ENCODE results near the gene ANKRD39. TPM values are rescaled to one million over a fixed set of nuclear protein-coding genes. Genes with fewer than 3 reads are reported as not detected.

The ANKRD39 gene
- total and polyA plus RNA-seq, 9 of the 15 experiments (the other 6 are each of a cell fraction or from before 2014, with no cell fraction given), result 8.2 to 33.1 (median 23.8) TPM

- TF ChIP-seq NKRF (IDR thresholded peaks at IDR 0.05; ENCODE audit: borderline replicate concordance), result no peak
- TF ChIP-seq ZNF12 (CRISPR knock-in tag; IDR thresholded peaks at IDR 0.05), result 0 out of 2 replicates have a peak, but pooled peaks have one; percentile 62
- TF ChIP-seq KAT7 (CRISPR knock-in tag; IDR thresholded peaks at IDR 0.05; ENCODE audit: borderline replicate concordance), result 0 out of 2 replicates have a peak, but pooled peaks have one; percentile 42
- TF ChIP-seq NCOR1 (IDR thresholded peaks at IDR 0.05), result no peak
- 0 out of 4 replicates have a peak, but pooled peaks have one; percentile 13 to 37 for TF ChIP-seq TEAD1 (CRISPR knock-in tag; IDR thresholded peaks at IDR 0.05)
- TF ChIP-seq RBM34 (IDR thresholded peaks at IDR 0.05; ENCODE audit: borderline replicate concordance, insufficient read depth, low read length), result no peak
- TF ChIP-seq SPI1 (IDR thresholded peaks at IDR 0.05; ENCODE audit: borderline replicate concordance, low read depth, low read length), result no peak
- TF ChIP-seq ZNF318 (IDR thresholded peaks at IDR 0.05; ENCODE audit: borderline replicate concordance in 1 of 2, low read depth in 1 of 2), result no peak
- TF ChIP-seq SMARCE1 (IDR thresholded peaks at IDR 0.05), result no peak
- TF ChIP-seq CBX2 (IDR thresholded peaks at IDR 0.05; ENCODE audit: insufficient read depth, low read length, poor library complexity, severe bottlenecking), result no peak
- TF ChIP-seq EP300 (IDR thresholded peaks at IDR 0.05; ENCODE audit: low read length), result no peak
- no peak for TF ChIP-seq MTF1 (CRISPR knock-in tag; IDR thresholded peaks at IDR 0.05; ENCODE audit: borderline replicate concordance)
- peak; percentile 76 for TF ChIP-seq ZNF384 (IDR thresholded peaks at IDR 0.05; ENCODE audit: low read depth, low read length)
- no peak for TF ChIP-seq RUNX1 (IDR thresholded peaks at IDR 0.05; ENCODE audit: low read depth)
- TF ChIP-seq HNRNPL (IDR thresholded peaks at IDR 0.05; ENCODE audit: low read depth, low read length), result no peak
- TF ChIP-seq ESRRA (IDR thresholded peaks at IDR 0.05; ENCODE audit: borderline replicate concordance, low read depth), result 0 out of 2 replicates have a peak, but pooled peaks have one; percentile 14
- no peak for TF ChIP-seq NR2C2 (CRISPR knock-in tag; IDR thresholded peaks at IDR 0.05)
- peak; percentile 39; the same call in 1 of the 2 replicates for TF ChIP-seq NR2C2 (tag; IDR thresholded peaks at IDR 0.05)
- peak; percentile 44; the same call in 1 of the 2 replicates for TF ChIP-seq TEAD4 (IDR thresholded peaks at IDR 0.05; ENCODE audit: low read length)
- no peak for TF ChIP-seq TEAD4 (CRISPR knock-in tag; IDR thresholded peaks at IDR 0.05; ENCODE audit: borderline replicate concordance)
These were observed 32.4 kb upstream of the ANKRD39 start (continued) for GRCh38 chr2:96890252-96890651.

All from K562 (cell line).